ENCODE measurements around the gene RC3H1.

DNA sequence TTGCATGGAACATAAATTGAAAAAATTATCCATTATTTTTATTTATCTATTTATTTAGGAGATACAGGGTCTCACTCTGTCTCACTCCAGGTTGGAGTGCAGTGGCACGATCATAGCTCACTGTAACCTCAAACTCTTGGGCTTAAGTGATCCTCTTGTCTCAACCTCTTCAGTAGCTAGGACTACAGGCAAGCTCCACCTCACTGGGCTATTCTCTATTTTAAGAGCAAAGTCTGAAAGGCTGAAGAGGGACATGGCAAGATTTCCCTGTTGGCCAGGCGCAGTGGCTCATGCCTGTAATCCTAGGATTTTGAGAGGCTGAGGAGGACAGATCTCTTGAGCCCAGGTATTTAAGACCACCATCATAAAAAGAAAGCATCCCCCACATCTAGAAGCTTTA lies 14.0 kb upstream of the RC3H1 start:
- TF ChIP-seq, protein P1, sequence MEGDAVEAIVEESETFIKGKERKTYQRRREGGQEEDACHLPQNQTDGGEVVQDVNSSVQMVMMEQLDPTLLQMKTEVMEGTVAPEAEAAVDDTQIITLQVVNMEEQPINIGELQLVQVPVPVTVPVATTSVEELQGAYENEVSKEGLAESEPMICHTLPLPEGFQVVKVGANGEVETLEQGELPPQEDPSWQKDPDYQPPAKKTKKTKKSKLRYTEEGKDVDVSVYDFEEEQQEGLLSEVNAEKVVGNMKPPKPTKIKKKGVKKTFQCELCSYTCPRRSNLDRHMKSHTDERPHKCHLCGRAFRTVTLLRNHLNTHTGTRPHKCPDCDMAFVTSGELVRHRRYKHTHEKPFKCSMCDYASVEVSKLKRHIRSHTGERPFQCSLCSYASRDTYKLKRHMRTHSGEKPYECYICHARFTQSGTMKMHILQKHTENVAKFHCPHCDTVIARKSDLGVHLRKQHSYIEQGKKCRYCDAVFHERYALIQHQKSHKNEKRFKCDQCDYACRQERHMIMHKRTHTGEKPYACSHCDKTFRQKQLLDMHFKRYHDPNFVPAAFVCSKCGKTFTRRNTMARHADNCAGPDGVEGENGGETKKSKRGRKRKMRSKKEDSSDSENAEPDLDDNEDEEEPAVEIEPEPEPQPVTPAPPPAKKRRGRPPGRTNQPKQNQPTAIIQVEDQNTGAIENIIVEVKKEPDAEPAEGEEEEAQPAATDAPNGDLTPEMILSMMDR (IDR thresholded peaks at IDR 0.05): no peak
- no peak for TF ChIP-seq POLR2AphosphoS5 (IDR thresholded peaks at IDR 0.05; ENCODE audit: insufficient read depth in 1 of 2, low read depth in 1 of 2)
